Vagina (tissue), 2 donors: ENCODE results near the gene GATB. TPM values are rescaled to one million over a fixed set of nuclear protein-coding genes. Genes with fewer than 3 reads are reported as not detected.

Source experiments
- DNase-seq, 2 donors: peaks; one replicate each; pipeline ENCODE4 v3.0.0-alpha.2; 2017; ENCODE audit errors: extremely low spot score in 2 of 2
- H3K27ac ChIP-seq: fragments of 200-600 bp; sonication (generic); one replicate; pipeline ENCODE4 v1.5.1; 2019
- H3K27me3 ChIP-seq: fragments of 200-600 bp; sonication (generic); one replicate; pipeline ENCODE4 v1.5.1; 2019
- H3K36me3 ChIP-seq, 2 donors: fragments of 200-600 bp; sonication (generic); one replicate each; pipeline ENCODE4 v1.5.1; 2017 to 2019
- H3K4me1 ChIP-seq: fragments of 200-600 bp; sonication (generic); one replicate; pipeline ENCODE4 v1.5.1; 2019
- H3K4me3 ChIP-seq, 2 donors: fragments of 200-600 bp; sonication (generic); 1 replicate in 1 of 2; 2 replicates in 1 of 2; pipeline ENCODE4 v1.5.1; 2016 to 2019
- H3K9me3 ChIP-seq: fragments of 200-600 bp; sonication (generic); one replicate; pipeline ENCODE4 v1.5.1; 2019
- POLR2A ChIP-seq, 2 donors: fragments of 450-650 bp; IDR thresholded peaks; one replicate each; pipeline ENCODE4 v1.6.1; 2017; ENCODE audit warnings: antibody characterized with exemption in 2 of 2, mild to moderate bottlenecking in 2 of 2, moderate library complexity in 2 of 2
- POLR2AphosphoS5 ChIP-seq, 2 donors: sonication (generic); formaldehyde crosslinking; IDR thresholded peaks; one replicate each; pipeline ENCODE4 v1.9.0; 2017; ENCODE audit warnings: antibody characterized with exemption in 2 of 2, mild to moderate bottlenecking in 2 of 2, low read depth in 1 of 2; ENCODE audit not compliant: insufficient read depth in 1 of 2
- intact Hi-C: fragments of 100-400 bp; cut with DNase I; formaldehyde crosslinking; loops from one replicate; pipeline ENCODE4 v1.15.1; 2023
- total RNA-seq: library from RNA; depleted of rRNA; stranded (reverse); fragments of >200 nt; gene quantifications from one replicate; pipeline ENCODE4 v1.2.3, GENCODE V29; 2016
- TF ChIP-seq, protein P1 (sequence below), 3 experiments: fragments of 450-650 bp in 2 of 3; fragments of 200-600 bp in 1 of 3; sonication (generic) in 1 of 3; IDR thresholded peaks; one replicate each; pipeline ENCODE4 v1.5.1; 2017 to 2019; ENCODE audit warnings: antibody characterized with exemption in 3 of 3, mild to moderate bottlenecking in 2 of 3, moderate library complexity in 2 of 3

The GATB gene
- total RNA-seq, 1 donor from 2014 or later: 17.7 TPM

- H3K4me3 ChIP-seq: no peak overlapping the region
- no peaks in the 10 kb centered on the region for H3K36me3 ChIP-seq
- TF ChIP-seq POLR2AphosphoS5 (IDR thresholded peaks at IDR 0.05; ENCODE audit: insufficient read depth in 1 of 2, low read depth in 1 of 2): no peak
- no peaks in the 10 kb centered on the region for H3K9me3 ChIP-seq
- intact Hi-C loops: no loop called here
- DNase-seq: peak in 1 of 2 donors; percentile 78
- no peak overlapping the region for H3K27ac ChIP-seq
- H3K27me3 ChIP-seq: no peaks in the 10 kb centered on the region
- peaks cover 36% of the 10 kb centered on the region for H3K4me1 ChIP-seq
Measured at GRCh38 chr4:151661873-151662272, 98.9 kb downstream of the GATB start.

GRCh38 chr4:151660676-151661075 lies 100.1 kb downstream of the GATB start:
- H3K27ac ChIP-seq: no peak overlapping the region
- intact Hi-C loops: no loop called here
- H3K4me1 ChIP-seq: peaks cover 34% of the 10 kb centered on the region
- DNase-seq: no peak
- no peaks in the 10 kb centered on the region for H3K9me3 ChIP-seq
- TF ChIP-seq POLR2AphosphoS5 (IDR thresholded peaks at IDR 0.05; ENCODE audit: insufficient read depth in 1 of 2, low read depth in 1 of 2) (no peak), POLR2A (IDR thresholded peaks at IDR 0.05) (no peak)
- TF ChIP-seq, protein P1, sequence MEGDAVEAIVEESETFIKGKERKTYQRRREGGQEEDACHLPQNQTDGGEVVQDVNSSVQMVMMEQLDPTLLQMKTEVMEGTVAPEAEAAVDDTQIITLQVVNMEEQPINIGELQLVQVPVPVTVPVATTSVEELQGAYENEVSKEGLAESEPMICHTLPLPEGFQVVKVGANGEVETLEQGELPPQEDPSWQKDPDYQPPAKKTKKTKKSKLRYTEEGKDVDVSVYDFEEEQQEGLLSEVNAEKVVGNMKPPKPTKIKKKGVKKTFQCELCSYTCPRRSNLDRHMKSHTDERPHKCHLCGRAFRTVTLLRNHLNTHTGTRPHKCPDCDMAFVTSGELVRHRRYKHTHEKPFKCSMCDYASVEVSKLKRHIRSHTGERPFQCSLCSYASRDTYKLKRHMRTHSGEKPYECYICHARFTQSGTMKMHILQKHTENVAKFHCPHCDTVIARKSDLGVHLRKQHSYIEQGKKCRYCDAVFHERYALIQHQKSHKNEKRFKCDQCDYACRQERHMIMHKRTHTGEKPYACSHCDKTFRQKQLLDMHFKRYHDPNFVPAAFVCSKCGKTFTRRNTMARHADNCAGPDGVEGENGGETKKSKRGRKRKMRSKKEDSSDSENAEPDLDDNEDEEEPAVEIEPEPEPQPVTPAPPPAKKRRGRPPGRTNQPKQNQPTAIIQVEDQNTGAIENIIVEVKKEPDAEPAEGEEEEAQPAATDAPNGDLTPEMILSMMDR (IDR thresholded peaks at IDR 0.05): no peak
- H3K36me3 ChIP-seq: no peaks in the 10 kb centered on the region
- no peaks in the 10 kb centered on the region for H3K27me3 ChIP-seq
- no peak overlapping the region for H3K4me3 ChIP-seq

DNA sequence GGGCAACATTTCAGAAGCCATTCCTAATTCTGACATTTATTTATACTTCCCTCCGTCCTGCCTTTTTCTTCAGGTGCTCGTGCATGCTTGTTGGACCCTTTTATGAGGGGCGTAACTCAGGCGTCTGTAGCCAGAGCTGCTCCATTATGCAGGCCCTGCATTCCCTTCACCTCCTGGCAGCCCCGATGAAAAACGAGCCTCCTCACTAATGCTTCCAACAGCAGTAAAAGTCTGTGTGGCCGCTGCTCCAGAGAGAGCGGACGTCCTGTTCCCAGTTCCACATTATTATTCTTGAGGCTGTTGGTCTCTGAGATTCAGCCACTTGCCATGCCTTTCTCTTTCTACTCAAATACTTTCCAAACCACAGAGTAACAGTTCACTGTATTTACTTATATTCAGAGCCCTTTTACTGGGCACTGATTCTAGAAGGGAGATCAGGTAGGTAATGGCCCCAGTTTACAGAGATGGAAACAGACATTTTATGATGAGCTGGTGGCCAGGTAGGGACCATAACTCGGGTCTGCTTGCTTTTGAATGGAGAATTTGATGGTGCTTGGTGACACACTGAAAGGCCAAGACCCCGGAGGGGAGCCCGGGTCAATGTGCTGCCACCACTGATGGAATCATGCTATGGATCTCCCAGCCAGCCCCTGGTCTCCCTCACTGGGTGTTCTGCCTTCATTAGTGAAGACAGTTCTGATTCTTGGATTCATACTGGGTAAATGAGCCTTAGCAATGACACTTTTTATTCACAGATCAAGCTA lies 101.0 kb downstream of the GATB start:
- intact Hi-C loops: no loop called here
- Histone ChIP-seq H3K36me3 (no peaks in the 10 kb centered on the region), H3K9me3 (no peaks in the 10 kb centered on the region), H3K4me1 (peaks cover 34% of the 10 kb centered on the region), H3K4me3 (no peak overlapping the region), H3K27ac (peak overlapping the region; percentile 49), H3K27me3 (no peaks in the 10 kb centered on the region)
- TF ChIP-seq, protein P1 (IDR thresholded peaks at IDR 0.05): no peak
- TF ChIP-seq POLR2AphosphoS5 (IDR thresholded peaks at IDR 0.05; ENCODE audit: insufficient read depth in 1 of 2, low read depth in 1 of 2) (peak in 1 of 2 donors; percentile 17), POLR2A (IDR thresholded peaks at IDR 0.05) (no peak)
- DNase-seq: peak in 1 of 2 donors; percentile 89

DNA sequence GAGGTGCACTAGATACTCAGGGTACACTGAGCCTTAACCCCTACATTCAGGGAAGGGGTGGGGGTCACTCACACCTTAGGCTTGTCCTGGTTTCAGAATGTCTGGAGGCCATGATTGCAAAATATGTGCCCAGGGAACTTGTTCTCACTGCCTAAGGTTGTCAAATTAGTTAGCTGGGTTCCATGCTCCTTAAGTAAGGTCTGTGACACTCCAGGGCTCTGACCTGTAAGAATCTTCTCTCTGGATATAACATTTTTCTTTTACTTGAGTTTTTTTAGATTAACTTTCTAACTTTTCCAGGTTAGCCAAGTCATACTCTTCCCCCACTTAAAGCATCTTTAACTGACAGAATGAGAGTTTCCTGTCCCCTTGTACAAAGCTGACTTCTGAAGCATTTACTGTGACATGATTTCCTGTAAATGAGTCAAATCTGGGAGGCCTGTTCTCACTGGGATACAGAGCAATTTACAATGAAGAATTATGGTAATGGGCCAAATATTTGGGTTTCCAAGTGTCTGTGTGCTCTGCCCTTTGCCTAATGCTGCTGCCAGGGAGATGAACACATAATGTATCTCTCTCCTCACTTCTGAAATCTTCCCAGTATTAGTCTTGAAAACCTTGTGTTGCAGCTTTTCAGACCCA lies 101.7 kb downstream of the GATB start:
- Histone ChIP-seq H3K4me3 (no peak overlapping the region), H3K36me3 (no peaks in the 10 kb centered on the region), H3K27ac (peak overlapping the region; percentile 13), H3K9me3 (no peaks in the 10 kb centered on the region), H3K4me1 (peaks cover 34% of the 10 kb centered on the region), H3K27me3 (no peaks in the 10 kb centered on the region)
- intact Hi-C loops: no loop called here
- TF ChIP-seq POLR2AphosphoS5 (IDR thresholded peaks at IDR 0.05; ENCODE audit: insufficient read depth in 1 of 2, low read depth in 1 of 2) (no peak), POLR2A (IDR thresholded peaks at IDR 0.05) (no peak)
- TF ChIP-seq, protein P1 (IDR thresholded peaks at IDR 0.05): no peak
- DNase-seq: no peak

- no peak for TF ChIP-seq POLR2AphosphoS5 (IDR thresholded peaks at IDR 0.05; ENCODE audit: insufficient read depth in 1 of 2, low read depth in 1 of 2)
- TF ChIP-seq POLR2A (IDR thresholded peaks at IDR 0.05): no peak
- TF ChIP-seq, protein P1 (IDR thresholded peaks at IDR 0.05): no peak
- H3K4me1 ChIP-seq: peaks cover 34% of the 10 kb centered on the region
- peak in 1 of 2 donors; percentile 56 for DNase-seq
- no peaks in the 10 kb centered on the region for H3K9me3 ChIP-seq
- H3K4me3 ChIP-seq: no peak overlapping the region
- peak overlapping the region; percentile 13 for H3K27ac ChIP-seq
- intact Hi-C loops: no loop called here
- no peaks in the 10 kb centered on the region for H3K27me3 ChIP-seq
- H3K36me3 ChIP-seq: no peaks in the 10 kb centered on the region
Measured at GRCh38 chr4:151657896-151658295, 102.9 kb downstream of the GATB start.
